ENCODE measurements around the gene CASR.

Gene CASR

GRCh38 chr3:122190525-122190924 lies 7.1 kb downstream of the CASR start:
- Histone ChIP-seq H3K9me3 (ENCODE audit: insufficient read depth, low read length) (no peaks in the 10 kb centered on the region), H3K4me2 (ENCODE audit: low read depth, low read length, poor library complexity, severe bottlenecking) (no peak overlapping the region), H3K4me3 (ENCODE audit: insufficient read depth, low read length, poor library complexity, severe bottlenecking) (no peak overlapping the region), H3K79me2 (ENCODE audit: insufficient read depth, low read length) (no peaks in the 10 kb centered on the region), H3K9ac (ENCODE audit: low read length) (no peak overlapping the region), H3K27me3 (ENCODE audit: low read length) (no peaks in the 10 kb centered on the region), H4K20me1 (ENCODE audit: low read depth, low read length) (no peaks in the 10 kb centered on the region), H3K36me3 (ENCODE audit: low read length) (no peaks in the 10 kb centered on the region), H3K9me2 (replicated peaks; ENCODE audit: insufficient read depth, low read length) (no peaks in the 10 kb centered on the region), H2AFZ (ENCODE audit: low read depth, low read length, severe bottlenecking) (no peak overlapping the region), H3F3A (ENCODE audit: insufficient read depth) (no peaks in the 10 kb centered on the region), H3K27ac (ENCODE audit: low read depth, low read length) (no peak overlapping the region)
- TF ChIP-seq, protein P1, sequence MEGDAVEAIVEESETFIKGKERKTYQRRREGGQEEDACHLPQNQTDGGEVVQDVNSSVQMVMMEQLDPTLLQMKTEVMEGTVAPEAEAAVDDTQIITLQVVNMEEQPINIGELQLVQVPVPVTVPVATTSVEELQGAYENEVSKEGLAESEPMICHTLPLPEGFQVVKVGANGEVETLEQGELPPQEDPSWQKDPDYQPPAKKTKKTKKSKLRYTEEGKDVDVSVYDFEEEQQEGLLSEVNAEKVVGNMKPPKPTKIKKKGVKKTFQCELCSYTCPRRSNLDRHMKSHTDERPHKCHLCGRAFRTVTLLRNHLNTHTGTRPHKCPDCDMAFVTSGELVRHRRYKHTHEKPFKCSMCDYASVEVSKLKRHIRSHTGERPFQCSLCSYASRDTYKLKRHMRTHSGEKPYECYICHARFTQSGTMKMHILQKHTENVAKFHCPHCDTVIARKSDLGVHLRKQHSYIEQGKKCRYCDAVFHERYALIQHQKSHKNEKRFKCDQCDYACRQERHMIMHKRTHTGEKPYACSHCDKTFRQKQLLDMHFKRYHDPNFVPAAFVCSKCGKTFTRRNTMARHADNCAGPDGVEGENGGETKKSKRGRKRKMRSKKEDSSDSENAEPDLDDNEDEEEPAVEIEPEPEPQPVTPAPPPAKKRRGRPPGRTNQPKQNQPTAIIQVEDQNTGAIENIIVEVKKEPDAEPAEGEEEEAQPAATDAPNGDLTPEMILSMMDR (IDR thresholded peaks at IDR 0.05; ENCODE audit: insufficient read depth, low read length, poor library complexity, severe bottlenecking): no peak
- TF ChIP-seq EZH2phosphoT487 (conservative IDR thresholded peaks at IDR 0.05; ENCODE audit: low read length): no peak

GRCh38 chr3:122198966-122199365 lies 15.5 kb downstream of the CASR start:
- Histone ChIP-seq H4K20me1 (ENCODE audit: low read depth, low read length) (no peaks in the 10 kb centered on the region), H3K79me2 (ENCODE audit: insufficient read depth, low read length) (no peaks in the 10 kb centered on the region), H2AFZ (ENCODE audit: low read depth, low read length, severe bottlenecking) (no peak overlapping the region), H3K9ac (ENCODE audit: low read length) (no peak overlapping the region), H3K27me3 (ENCODE audit: low read length) (no peaks in the 10 kb centered on the region), H3F3A (ENCODE audit: insufficient read depth) (no peaks in the 10 kb centered on the region), H3K4me2 (ENCODE audit: low read depth, low read length, poor library complexity, severe bottlenecking) (no peak overlapping the region), H3K4me3 (ENCODE audit: insufficient read depth, low read length, poor library complexity, severe bottlenecking) (no peak overlapping the region), H3K27ac (ENCODE audit: low read depth, low read length) (no peak overlapping the region), H3K36me3 (ENCODE audit: low read length) (no peaks in the 10 kb centered on the region), H3K9me3 (ENCODE audit: insufficient read depth, low read length) (no peaks in the 10 kb centered on the region), H3K9me2 (replicated peaks; ENCODE audit: insufficient read depth, low read length) (no peaks in the 10 kb centered on the region)
- TF ChIP-seq EZH2phosphoT487 (conservative IDR thresholded peaks at IDR 0.05; ENCODE audit: low read length): no peak
- TF ChIP-seq, protein P1 (IDR thresholded peaks at IDR 0.05; ENCODE audit: insufficient read depth, low read length, poor library complexity, severe bottlenecking): no peak

GRCh38 chr3:122199552-122199951 lies 16.1 kb downstream of the CASR start:
- no peak overlapping the region for H3K4me2 ChIP-seq (ENCODE audit: low read depth, low read length, poor library complexity, severe bottlenecking)
- no peaks in the 10 kb centered on the region for H3K27me3 ChIP-seq (ENCODE audit: low read length)

More at GRCh38 chr3:122199552-122199951, 16.1 kb downstream of the CASR start:
- Histone ChIP-seq H2AFZ (ENCODE audit: low read depth, low read length, severe bottlenecking) (no peak overlapping the region), H4K20me1 (ENCODE audit: low read depth, low read length) (no peaks in the 10 kb centered on the region), H3K36me3 (ENCODE audit: low read length) (no peaks in the 10 kb centered on the region), H3K9me2 (replicated peaks; ENCODE audit: insufficient read depth, low read length) (no peaks in the 10 kb centered on the region), H3K79me2 (ENCODE audit: insufficient read depth, low read length) (no peaks in the 10 kb centered on the region), H3K27ac (ENCODE audit: low read depth, low read length) (no peak overlapping the region), H3K9ac (ENCODE audit: low read length) (no peak overlapping the region), H3F3A (ENCODE audit: insufficient read depth) (no peaks in the 10 kb centered on the region), H3K9me3 (ENCODE audit: insufficient read depth, low read length) (no peaks in the 10 kb centered on the region), H3K4me3 (ENCODE audit: insufficient read depth, low read length, poor library complexity, severe bottlenecking) (no peak overlapping the region)
- no peak for TF ChIP-seq EZH2phosphoT487 (conservative IDR thresholded peaks at IDR 0.05; ENCODE audit: low read length)
- TF ChIP-seq, protein P1 (IDR thresholded peaks at IDR 0.05; ENCODE audit: insufficient read depth, low read length, poor library complexity, severe bottlenecking): no peak

Measured in SU-DHL-6 (cell line).